Type B pancreatic cell (in vitro differentiated cells): Measurements from ENCODE around the gene DCAF12. TPM values are rescaled to one million over a fixed set of nuclear protein-coding genes. Genes with fewer than 3 reads are reported as not detected.

Experiments
- DNase-seq: peaks from one replicate; pipeline ENCODE4 v3.0.0; 2021; ENCODE audit warnings: mixed read lengths; ENCODE audit not compliant: unreplicated experiment; ENCODE audit errors: extremely low spot score
- H3K27ac Mint-ChIP-seq: 2 replicates; pipeline ENCODE4 v1.8.0; 2021; ENCODE audit warnings: mild to moderate bottlenecking, mixed read lengths
- H3K27me3 Mint-ChIP-seq: 2 replicates; pipeline ENCODE4 v1.8.0; 2021; ENCODE audit warnings: mixed read lengths
- H3K36me3 Mint-ChIP-seq: 2 replicates; pipeline ENCODE4 v1.8.0; 2021; ENCODE audit warnings: mixed read lengths
- H3K4me1 Mint-ChIP-seq: one replicate; pipeline ENCODE4 v1.8.0; 2021; ENCODE audit warnings: mixed read lengths; ENCODE audit not compliant: unreplicated experiment
- H3K4me3 Mint-ChIP-seq: 2 replicates; pipeline ENCODE4 v1.8.0; 2021; ENCODE audit warnings: mild to moderate bottlenecking, mixed read lengths
- H3K9me3 Mint-ChIP-seq: 2 replicates; pipeline ENCODE4 v1.8.0; 2021; ENCODE audit warnings: mixed read lengths
- CTCF ChIP-seq: fragments of 200-600 bp; sonication (generic); conservative IDR thresholded peaks from 2 replicates; pipeline ENCODE4 v1.5.0; 2021; ENCODE audit warnings: antibody characterized with exemption, mild to moderate bottlenecking
- total RNA-seq: library from RNA; stranded (reverse); gene quantifications from 2 replicates; pipeline ENCODE4 v1.2.1, GENCODE V29; 2021; ENCODE audit warnings: low replicate concordance

DCAF12 gene
- total RNA-seq, 1 donor from 2014 or later, result 45.3 TPM

GRCh38 chr9:34134521-34134920 lies 8.0 kb upstream of the DCAF12 start:
- Mint-ChIP-seq H3K4me3 (no peak overlapping the region), H3K27me3 (no peaks in the 10 kb centered on the region), H3K4me1 (no peaks in the 10 kb centered on the region)

DNA sequence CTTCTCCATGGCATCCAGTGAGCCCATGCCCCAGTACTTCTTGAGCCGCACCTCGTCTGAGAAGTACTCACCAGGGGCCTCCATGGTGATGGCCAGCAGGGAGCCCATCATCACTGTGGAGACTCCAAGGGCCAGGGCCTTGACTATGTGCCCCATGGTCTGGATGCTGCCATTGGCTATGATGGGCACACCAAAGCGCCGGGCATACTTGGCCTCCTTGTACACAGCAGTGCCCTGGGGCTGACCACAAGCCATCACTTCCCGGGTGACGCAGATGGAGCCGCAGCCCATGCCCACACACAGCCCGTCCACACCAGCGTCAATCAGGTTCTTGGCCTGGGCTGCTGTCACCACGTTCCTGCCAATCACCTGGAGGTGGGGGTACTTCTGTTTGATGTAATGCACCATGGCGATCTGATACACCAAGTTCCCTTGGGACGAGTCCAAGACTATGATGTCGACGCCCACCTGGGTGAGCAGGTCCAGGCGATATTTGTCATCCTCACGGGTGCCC lies 7.0 kb upstream of the DCAF12 start:
- Mint-ChIP-seq H3K27ac (no peak overlapping the region), H3K27me3 (no peaks in the 10 kb centered on the region), H3K4me1 (no peaks in the 10 kb centered on the region), H3K9me3 (no peaks in the 10 kb centered on the region), H3K4me3 (no peak overlapping the region), H3K36me3 (no peaks in the 10 kb centered on the region)
- no peak for TF ChIP-seq CTCF
- no peak for DNase-seq

More at GRCh38 chr9:34134521-34134920, 8.0 kb upstream of the DCAF12 start:
- H3K27ac Mint-ChIP-seq, result no peak overlapping the region
- no peak for DNase-seq
- no peak for TF ChIP-seq CTCF
- H3K9me3 Mint-ChIP-seq, result no peaks in the 10 kb centered on the region
- no peaks in the 10 kb centered on the region for H3K36me3 Mint-ChIP-seq

- H3K27me3 Mint-ChIP-seq, result no peaks in the 10 kb centered on the region
- no peak for DNase-seq
- H3K27ac Mint-ChIP-seq, result no peak overlapping the region
- no peaks in the 10 kb centered on the region for H3K9me3 Mint-ChIP-seq
- H3K36me3 Mint-ChIP-seq, result no peaks in the 10 kb centered on the region
- no peak overlapping the region for H3K4me3 Mint-ChIP-seq
- no peak for TF ChIP-seq CTCF
- peaks cover 4% of the 10 kb centered on the region for H3K4me1 Mint-ChIP-seq
These were observed 5.1 kb upstream of the DCAF12 start for GRCh38 chr9:34131571-34131970.

- H3K27ac Mint-ChIP-seq, result peak overlapping the region; percentile 98
- no peak for TF ChIP-seq CTCF
These were observed 794 bp upstream of the DCAF12 start for GRCh38 chr9:34127035-34127948.

DNA sequence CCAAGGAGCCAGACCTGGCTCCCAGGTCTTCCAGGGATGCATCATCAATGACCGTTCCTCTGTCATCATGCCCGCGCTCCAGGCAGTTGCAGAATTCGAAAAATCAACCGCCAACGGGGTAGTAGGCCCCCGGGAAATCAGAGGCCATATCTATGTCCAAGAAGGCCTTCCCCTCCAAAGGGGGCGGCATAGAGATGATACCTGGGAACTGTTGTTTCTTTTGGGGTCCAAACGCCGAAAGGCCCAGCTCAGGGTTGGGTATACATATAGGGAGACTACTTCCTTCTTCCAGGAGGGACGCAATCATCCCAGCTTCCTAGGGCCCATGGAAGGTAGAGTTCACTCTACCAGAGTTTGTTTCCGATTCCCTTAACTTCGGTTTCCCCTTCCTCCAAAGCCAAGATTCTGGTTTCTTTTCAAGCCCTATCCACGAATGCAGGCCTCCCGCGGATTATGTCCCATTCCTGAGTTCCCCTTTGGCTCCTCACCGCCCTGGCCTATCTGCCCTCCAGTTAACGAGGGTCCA lies 754 bp downstream of the DCAF12 start:
- no peak for TF ChIP-seq CTCF
- Mint-ChIP-seq H3K27ac (peak overlapping the region; percentile 98), H3K9me3 (no peaks in the 10 kb centered on the region), H3K4me1 (peaks cover 31% of the 10 kb centered on the region), H3K27me3 (no peaks in the 10 kb centered on the region), H3K36me3 (peaks cover 30% of the 10 kb centered on the region), H3K4me3 (peak overlapping the region; percentile 99)
- DNase-seq, result no peak

More at GRCh38 chr9:34127035-34127948, 794 bp upstream of the DCAF12 start:
- Mint-ChIP-seq H3K36me3 (peaks cover 19% of the 10 kb centered on the region), H3K4me1 (peaks cover 20% of the 10 kb centered on the region), H3K27me3 (no peaks in the 10 kb centered on the region), H3K9me3 (no peaks in the 10 kb centered on the region), H3K4me3 (peak overlapping the region; percentile 99)
- DNase-seq, result no peak
